ENCODE results near the gene KCTD16.

KCTD16 gene

GRCh38 chr5:144166696-144167095 is 4.0 kb upstream of the KCTD16 start:
- DNase-seq (ENCODE audit: low read depth), result no peak

DNA sequence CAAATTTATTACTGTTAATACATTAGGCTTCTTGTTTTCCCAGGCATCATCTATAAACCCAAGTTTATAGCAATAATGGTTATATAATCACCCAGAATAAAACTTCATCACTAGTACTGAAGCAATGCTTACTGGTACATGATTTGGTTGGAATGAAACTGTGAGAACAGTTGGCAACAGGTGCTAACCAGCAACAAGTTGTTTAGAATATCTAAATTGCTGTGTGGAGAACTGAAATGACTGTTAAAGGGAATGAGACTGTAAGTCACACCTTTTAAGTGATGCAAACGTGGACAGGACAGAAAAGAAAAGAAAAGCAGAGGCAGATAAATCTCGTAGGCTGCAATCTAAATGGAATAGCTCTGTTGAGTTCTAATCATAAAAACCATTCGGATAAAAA is 2.7 kb upstream of the KCTD16 start:
- no peak for DNase-seq (ENCODE audit: low read depth)

DNA sequence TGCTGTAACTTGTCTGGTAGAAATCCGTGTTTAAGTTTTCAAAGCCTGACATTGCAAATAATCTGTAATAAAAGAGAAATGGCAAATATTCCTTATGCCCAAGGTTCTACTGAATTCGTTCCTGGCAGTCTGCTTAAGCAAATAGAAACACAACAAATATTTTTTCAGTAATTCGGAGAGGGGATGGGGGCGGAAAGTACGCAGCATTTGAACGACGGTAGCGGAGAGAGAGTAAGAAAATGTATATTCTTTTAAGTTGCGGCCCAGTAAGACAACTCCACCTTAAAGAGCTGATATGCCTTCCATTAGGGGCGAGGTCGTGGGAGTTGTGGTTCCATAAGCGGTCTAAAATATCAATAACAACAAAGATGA is 783 bp upstream of the KCTD16 start:
- DNase-seq (ENCODE audit: low read depth), result no peak

- DNase-seq (ENCODE audit: low read depth), result no peak
These were observed 3.1 kb downstream of the KCTD16 start for GRCh38 chr5:144173766-144174165.

GRCh38 chr5:144177548-144177947 is 6.9 kb downstream of the KCTD16 start:
- peak; percentile 28 for DNase-seq (ENCODE audit: low read depth)

DNA sequence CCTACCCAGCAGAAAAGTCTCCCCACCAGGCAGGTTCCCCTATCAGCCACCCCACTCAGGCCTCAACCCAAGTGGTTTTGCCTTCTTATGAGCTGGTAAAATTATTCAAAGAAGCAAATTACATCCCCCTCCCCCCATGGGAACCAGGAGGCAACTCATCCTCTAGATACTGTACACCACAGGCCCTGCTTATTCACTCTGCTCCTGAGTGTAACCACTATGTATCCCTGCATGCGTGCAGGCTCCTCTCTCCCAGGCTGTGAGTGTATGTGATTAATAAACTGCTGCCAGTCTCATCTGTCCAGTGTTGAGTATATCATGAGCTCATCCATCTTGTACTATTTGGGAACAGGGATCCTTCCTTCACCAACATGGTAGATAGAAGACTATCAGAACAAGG is 8.6 kb downstream of the KCTD16 start:
- peak; percentile 48 for DNase-seq (ENCODE audit: low read depth)

GRCh38 chr5:144183254-144183889 is 12.7 kb downstream of the KCTD16 start:
- DNase-seq (ENCODE audit: low read depth), result peak; percentile 84

- peak; percentile 97 for DNase-seq (ENCODE audit: low read depth)
These were observed 17.1 kb downstream of the KCTD16 start for GRCh38 chr5:144187699-144188294.

- peak; percentile 96 for DNase-seq (ENCODE audit: low read depth)
These were observed 19.2 kb downstream of the KCTD16 start for GRCh38 chr5:144189800-144190429.

DNA sequence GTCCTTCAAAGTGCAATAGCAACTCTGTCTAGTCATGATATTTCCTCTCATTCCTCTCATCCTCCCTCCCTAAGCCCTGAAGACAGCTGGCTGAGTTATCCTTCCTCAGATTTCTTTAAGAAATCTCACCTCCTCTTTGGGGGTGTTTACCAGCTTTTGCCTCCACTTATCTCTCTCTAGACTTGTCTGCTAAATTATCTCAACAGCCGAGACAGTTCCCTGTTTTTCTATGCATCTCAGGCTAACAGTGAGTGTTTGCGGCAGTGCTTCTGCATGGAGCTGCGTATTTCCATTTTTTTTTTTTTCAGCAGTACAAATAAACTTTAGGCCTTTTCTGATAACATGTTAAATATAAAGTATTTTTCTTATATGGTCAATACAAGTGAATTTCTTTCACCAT is 20.9 kb downstream of the KCTD16 start:
- no peak for DNase-seq (ENCODE audit: low read depth)

- peak; percentile 85 for DNase-seq (ENCODE audit: low read depth)
These were observed 21.3 kb downstream of the KCTD16 start for GRCh38 chr5:144191998-144192397.

DNA sequence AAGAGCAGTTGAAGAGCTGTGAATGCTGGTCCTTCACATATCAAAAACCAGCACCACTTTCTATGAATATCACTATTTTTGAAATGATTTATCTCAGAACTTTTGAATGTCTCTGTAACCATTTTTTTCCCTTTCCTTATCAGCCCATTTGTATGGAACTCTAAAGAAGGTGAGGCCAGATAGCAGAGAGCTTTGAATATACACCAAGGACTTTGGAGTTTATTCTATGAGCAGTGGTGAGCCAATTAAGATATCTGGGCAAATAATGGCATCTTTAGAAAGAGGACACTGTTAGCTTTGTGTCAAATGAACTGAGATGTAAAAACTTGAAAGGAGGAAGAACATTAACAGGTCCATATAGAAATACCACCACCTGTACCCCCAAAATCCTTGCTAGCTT is 22.0 kb downstream of the KCTD16 start:
- DNase-seq (ENCODE audit: low read depth), result no peak

GRCh38 chr5:144194144-144194543 is 23.5 kb downstream of the KCTD16 start:
- no peak for DNase-seq (ENCODE audit: low read depth)

- DNase-seq (ENCODE audit: low read depth), result no peak
These were observed 24.8 kb downstream of the KCTD16 start for GRCh38 chr5:144195448-144195847.

- DNase-seq (ENCODE audit: low read depth), result no peak
These were observed 25.9 kb downstream of the KCTD16 start for GRCh38 chr5:144196612-144197011.

DNA sequence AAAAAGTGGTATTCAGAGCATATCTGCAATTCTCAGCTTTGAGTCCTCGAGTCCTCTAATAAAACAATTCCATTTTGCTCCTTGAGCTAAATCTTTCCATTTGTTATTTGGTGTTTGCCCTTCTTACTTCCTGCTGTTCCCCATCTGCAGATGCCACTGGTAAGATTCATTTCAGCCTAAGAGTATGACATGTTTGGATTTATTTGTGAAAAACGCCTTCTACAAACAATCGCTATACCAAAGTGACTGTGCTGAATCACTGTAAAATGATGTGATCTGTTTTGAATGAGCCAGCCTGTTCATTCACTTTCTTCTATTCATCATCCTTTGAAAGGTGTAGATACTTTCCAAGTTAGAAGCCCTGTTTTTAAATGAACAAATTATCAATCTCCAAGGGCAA is 27.7 kb downstream of the KCTD16 start:
- peak; percentile 60 for DNase-seq (ENCODE audit: low read depth)

DNA sequence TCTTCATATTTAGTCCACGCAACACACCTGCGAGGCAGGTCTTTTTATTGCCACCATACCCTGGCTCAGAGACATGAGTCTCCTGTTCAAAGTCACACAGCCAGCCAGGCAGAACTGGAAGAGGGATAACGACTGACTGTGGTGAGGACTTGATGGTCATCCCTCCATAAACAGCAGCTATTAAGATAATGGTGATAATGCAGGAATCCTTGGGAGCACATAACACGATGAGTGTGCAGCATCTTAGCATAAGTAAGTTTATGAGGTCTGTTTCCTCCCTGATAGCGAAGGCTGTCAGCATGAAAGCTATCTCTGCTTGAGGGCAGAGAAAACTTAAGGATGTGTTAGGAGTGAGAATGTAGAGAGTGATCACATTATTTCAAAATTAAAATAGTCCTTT is 30.9 kb downstream of the KCTD16 start:
- DNase-seq (ENCODE audit: low read depth), result no peak

DNA sequence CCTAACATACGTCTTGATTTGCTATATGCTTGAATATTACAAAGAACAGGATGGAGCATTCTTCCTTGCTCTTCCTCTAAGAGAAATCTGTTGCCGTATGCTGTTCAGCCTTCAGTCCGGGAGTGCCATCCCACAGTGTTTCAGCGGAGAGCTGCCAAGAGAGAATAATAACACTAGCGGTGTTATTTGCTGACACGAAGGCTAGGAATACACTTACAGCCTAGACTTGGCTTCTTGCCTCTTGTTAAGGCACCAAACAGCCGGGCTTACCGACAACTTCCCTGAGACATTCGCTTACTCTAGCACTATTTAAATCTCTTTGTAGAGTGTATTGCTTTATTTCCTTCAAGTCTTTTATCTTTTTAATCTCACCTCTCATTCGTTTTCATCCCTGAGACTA is 31.4 kb downstream of the KCTD16 start:
- DNase-seq (ENCODE audit: low read depth), result no peak

GRCh38 chr5:144202726-144203125 is 32.1 kb downstream of the KCTD16 start:
- DNase-seq (ENCODE audit: low read depth), result no peak

- DNase-seq (ENCODE audit: low read depth), result peak; percentile 74
These were observed 33.3 kb downstream of the KCTD16 start for GRCh38 chr5:144203750-144204596.

- DNase-seq (ENCODE audit: low read depth), result peak; percentile 59
These were observed 34.5 kb downstream of the KCTD16 start for GRCh38 chr5:144205141-144205551.

GRCh38 chr5:144206141-144206540 is 35.5 kb downstream of the KCTD16 start:
- peak; percentile 26 for DNase-seq (ENCODE audit: low read depth)
